GM18858 (cell line): ENCODE results near the gene COL10A1.

Experiments used
- ATAC-seq: cut with Tn5 transposase; IDR thresholded peaks from one replicate; pipeline ENCODE4 v1.9.1; 2021; ENCODE audit not compliant: unreplicated experiment

COL10A1 gene

DNA sequence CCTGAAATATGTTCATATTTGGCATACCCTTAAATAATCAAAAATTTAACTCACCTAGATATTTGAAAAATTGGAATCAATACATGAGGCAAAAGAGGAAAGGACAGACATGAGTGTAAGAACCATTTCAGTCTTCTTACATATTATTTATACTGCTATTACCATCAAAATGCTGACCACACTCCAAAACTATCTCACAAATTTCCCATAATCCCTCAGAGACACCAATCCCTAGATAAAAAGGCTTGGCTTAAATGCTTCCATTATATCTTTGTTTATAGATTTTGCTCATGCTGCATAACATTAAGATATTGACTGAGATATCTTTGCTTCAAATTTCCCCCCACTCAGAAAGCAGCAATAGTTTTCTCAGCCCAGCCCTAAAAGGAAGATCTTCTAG, 37.0 kb downstream of the COL10A1 start:
- ATAC-seq, result no peak

GRCh38 chr6:116087437-116088027, 38.4 kb downstream of the COL10A1 start:
- ATAC-seq, result peak; percentile 92

GRCh38 chr6:116084284-116084683, 41.6 kb downstream of the COL10A1 start:
- no peak for ATAC-seq

GRCh38 chr6:116083052-116083451, 42.9 kb downstream of the COL10A1 start:
- no peak for ATAC-seq

DNA sequence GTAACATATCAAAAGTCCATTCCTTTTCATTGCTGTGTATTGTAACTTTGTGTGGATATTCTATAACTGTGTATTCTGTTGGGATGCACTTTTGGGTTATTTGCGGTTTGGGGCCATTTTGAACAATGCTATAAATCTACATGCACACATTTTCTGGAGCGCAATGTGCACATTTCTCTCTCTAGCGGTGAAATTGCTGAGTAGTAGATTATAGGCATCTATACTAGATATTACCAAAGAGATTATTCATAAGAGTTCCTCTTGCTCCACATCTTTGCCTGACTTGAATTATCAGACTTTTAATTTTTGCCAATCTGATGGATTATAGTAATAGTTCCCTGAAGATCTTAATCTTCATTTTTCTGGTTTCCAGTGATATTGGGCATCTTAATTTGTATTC, 47.0 kb downstream of the COL10A1 start:
- ATAC-seq, result no peak

DNA sequence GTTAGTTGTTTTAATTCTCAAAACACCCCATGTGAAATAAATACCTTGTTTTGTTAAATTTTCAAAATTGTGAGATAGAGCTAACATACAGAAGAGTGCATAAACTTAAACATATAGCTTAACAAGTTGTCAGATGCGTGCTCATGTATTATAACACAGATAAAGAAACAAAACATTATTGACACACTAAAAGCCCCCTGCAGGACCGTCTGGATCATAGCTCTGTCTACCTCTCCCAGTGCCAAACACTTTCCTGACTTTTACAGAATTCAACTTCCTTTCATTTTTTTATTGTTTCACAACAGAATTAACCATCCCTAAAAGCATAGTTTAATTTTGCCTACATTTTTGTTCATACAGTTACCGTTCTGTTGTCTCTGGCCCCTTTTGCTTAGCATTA, 47.4 kb downstream of the COL10A1 start:
- ATAC-seq, result no peak

DNA sequence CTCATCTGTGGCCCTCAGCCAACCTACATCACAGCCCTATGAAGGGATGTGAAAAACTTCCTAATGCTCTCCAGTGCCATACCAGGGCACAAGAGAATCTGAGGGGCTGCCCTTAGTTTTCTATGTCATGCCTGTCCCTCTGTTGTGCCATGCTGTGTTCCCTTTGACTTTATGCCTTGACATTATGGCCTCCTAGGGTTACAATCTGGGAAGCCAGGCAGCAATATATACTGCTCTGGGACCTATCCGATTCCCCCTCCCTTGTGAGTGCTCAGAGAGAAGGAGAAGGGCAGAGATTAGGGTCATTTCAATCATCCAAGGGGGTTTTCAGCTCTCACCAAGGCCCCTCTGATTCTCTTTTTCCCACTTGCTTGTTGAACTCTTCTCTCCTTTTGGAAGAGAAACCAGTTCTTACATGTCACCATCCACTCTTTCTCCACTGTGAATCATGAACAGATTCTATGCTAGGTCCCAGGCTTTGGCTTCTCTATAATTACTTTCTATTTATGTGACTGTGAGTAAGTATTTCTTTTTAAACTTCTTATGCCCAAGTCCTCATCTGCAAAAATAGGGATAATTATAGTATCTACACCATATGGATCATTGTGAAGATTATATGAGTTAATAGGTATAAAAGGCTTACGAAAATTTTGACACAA, 51.1 kb downstream of the COL10A1 start:
- ATAC-seq, result no peak

DNA sequence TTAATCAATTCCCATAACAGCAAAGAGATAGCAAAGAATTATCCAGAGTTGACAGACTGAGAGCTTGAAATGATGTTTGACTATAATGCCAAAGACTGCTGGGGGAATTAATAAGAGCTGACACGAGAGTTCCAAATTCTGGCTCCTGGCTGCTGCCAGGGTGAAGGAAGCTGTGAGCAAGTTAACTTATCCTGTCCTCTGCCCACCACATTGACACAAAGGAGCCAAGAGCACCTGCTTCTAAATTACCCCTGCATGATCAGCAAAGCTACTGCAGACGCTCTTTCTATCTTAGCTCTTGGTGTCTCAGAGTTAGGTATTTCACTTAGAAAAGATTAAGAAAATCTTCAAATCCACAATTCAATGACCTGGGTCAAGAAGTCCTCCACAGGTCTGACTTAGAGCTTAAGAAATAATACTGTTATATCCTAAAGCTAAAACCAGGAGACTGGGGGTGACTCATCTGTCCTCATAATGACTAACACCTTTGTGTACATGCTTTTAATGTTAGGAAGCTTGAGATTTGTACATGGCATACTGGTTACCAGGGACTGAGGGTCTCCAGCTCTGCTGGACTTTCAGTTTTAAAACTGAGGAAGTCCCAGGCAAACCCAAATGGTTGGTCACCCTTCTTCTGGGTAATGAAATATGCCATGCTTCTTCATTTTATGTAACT, 52.0 kb downstream of the COL10A1 start:
- ATAC-seq, result no peak

DNA sequence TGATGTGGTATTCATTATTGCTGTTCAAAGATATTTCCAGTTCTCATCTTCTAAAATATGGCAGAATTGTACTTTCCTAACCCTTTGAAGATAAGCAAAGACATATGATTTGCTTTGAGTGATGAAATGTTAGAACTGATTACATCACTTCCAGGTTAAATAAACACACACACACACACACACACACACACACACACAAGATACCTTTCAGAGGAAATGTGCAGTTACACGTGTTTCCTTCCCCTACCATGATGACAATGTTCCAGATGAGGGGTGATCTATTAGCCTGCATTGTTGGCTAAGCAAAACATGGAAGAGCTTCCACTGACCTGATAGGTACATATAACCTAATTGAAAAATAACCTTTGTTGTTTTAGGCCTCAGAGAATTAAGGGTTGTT, 53.6 kb downstream of the COL10A1 start:
- ATAC-seq, result no peak

GRCh38 chr6:116070616-116071389, 55.1 kb downstream of the COL10A1 start:
- no peak for ATAC-seq

DNA sequence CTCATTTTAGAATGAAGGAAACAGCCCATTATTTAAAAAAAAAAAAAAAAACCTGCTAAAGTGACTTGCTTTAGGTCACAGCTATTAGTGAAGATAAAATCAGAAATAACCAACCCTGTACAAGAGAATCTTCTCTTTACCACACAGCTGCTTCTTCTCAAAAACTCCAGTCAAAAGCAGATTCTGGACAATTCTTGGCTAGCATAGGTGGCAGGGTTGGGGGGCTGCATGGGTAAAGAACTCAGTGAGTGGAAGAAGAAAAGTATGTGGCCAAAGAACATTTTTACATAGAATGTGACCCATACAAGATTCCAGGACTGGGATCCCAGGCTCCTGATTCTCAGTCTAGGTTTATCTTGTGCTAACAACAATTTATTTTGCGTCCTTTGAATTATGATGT, 55.8 kb downstream of the COL10A1 start:
- ATAC-seq, result no peak
